ENCODE measurements around the gene CHERP. TPM values are rescaled to one million over a fixed set of nuclear protein-coding genes. Genes with fewer than 3 reads are reported as not detected.

CHERP gene
- total and polyA plus RNA-seq, 2 of the 13 experiments (the other 11 are each of a cell fraction or from before 2014, with no cell fraction given) = 4.3 to 5.4 TPM

DNA sequence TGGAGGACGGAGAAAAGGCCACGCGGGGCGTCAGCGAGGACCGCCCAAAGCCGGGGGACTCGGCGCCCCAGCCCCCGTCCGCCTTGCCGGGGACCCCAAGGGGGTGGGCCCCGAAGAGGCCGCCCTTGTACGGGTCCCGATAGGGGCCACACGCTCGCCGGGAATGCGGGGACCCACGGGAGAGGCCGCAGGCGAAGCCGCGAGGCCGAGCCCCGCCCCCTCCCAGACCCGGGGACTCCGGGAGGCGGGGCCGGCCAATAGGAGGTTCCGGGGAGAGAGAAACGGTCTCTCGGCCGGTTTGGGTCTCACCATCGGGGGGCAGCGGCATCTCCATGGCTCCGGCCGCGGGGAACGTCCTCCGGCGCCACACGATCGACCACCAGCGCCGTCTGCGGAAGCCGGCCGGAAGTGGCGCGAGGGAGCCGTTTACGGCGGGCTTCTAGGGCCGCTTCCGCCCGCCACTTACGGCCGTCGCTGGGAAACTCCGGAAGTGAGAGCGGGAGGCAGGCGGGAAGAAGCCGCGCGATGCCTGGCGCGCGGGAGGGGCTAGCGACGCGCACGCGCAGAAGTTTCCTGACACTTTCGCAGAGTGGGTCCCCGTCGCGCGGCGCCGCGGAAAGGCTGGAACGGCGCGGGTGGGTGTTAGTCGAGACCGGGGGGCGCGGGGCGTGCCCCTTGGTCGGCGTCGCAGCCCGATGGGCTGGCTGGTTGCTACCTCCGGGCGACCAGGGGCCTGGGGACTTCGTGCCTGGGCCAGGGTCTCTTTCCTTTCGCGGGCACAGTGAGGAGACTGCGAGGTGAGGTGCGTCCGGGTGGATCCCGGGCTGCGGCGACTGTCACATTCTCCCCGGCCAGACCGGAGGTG, at the start of gene CHERP (continued):
- TF ChIP-seq, protein P1, sequence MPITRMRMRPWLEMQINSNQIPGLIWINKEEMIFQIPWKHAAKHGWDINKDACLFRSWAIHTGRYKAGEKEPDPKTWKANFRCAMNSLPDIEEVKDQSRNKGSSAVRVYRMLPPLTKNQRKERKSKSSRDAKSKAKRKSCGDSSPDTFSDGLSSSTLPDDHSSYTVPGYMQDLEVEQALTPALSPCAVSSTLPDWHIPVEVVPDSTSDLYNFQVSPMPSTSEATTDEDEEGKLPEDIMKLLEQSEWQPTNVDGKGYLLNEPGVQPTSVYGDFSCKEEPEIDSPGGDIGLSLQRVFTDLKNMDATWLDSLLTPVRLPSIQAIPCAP (CRISPR knock-in tag; IDR thresholded peaks at IDR 0.05; ENCODE audit: low read depth) = no peak
- TF ChIP-seq AGO2 (optimal IDR thresholded peaks at IDR 0.05; ENCODE audit: low read depth, low read length) (no peak), NR3C1 (CRISPR knock-in tag; IDR thresholded peaks at IDR 0.05) (no peak), NRL (CRISPR knock-in tag; IDR thresholded peaks at IDR 0.05; ENCODE audit: borderline replicate concordance) (peak; percentile 51; the same call in 1 of the 2 replicates), KDM1A (CRISPR knock-in tag; IDR thresholded peaks at IDR 0.05) (no peak), MTF1 (CRISPR knock-in tag; IDR thresholded peaks at IDR 0.05) (no peak), EEA1 (CRISPR knock-in tag; IDR thresholded peaks at IDR 0.05; ENCODE audit: borderline replicate concordance) (0 out of 2 replicates have a peak, but pooled peaks have one; percentile 48), ZNF160 (CRISPR knock-in tag; IDR thresholded peaks at IDR 0.05) (no peak), RARA (CRISPR knock-in tag; IDR thresholded peaks at IDR 0.05) (no peak; the same call in 1 of the 2 replicates), ZNF331 (CRISPR knock-in tag; IDR thresholded peaks at IDR 0.05) (peak; percentile 63), TARDBP (CRISPR knock-in tag; IDR thresholded peaks at IDR 0.05) (peak; percentile 97), CBX2 (IDR thresholded peaks at IDR 0.05; ENCODE audit: low read depth, low read length) (no peak), CBX2 (CRISPR knock-in tag; IDR thresholded peaks at IDR 0.05; ENCODE audit: low read depth) (no peak), ZNF567 (CRISPR knock-in tag; IDR thresholded peaks at IDR 0.05; ENCODE audit: borderline replicate concordance) (no peak)
- TF ChIP-seq, protein P2, sequence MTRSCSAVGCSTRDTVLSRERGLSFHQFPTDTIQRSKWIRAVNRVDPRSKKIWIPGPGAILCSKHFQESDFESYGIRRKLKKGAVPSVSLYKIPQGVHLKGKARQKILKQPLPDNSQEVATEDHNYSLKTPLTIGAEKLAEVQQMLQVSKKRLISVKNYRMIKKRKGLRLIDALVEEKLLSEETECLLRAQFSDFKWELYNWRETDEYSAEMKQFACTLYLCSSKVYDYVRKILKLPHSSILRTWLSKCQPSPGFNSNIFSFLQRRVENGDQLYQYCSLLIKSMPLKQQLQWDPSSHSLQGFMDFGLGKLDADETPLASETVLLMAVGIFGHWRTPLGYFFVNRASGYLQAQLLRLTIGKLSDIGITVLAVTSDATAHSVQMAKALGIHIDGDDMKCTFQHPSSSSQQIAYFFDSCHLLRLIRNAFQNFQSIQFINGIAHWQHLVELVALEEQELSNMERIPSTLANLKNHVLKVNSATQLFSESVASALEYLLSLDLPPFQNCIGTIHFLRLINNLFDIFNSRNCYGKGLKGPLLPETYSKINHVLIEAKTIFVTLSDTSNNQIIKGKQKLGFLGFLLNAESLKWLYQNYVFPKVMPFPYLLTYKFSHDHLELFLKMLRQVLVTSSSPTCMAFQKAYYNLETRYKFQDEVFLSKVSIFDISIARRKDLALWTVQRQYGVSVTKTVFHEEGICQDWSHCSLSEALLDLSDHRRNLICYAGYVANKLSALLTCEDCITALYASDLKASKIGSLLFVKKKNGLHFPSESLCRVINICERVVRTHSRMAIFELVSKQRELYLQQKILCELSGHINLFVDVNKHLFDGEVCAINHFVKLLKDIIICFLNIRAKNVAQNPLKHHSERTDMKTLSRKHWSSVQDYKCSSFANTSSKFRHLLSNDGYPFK (CRISPR knock-in tag; IDR thresholded peaks at IDR 0.05; ENCODE audit: borderline replicate concordance) = peak; percentile 89; the same call in 1 of the 2 replicates
- TF ChIP-seq, protein P3, sequence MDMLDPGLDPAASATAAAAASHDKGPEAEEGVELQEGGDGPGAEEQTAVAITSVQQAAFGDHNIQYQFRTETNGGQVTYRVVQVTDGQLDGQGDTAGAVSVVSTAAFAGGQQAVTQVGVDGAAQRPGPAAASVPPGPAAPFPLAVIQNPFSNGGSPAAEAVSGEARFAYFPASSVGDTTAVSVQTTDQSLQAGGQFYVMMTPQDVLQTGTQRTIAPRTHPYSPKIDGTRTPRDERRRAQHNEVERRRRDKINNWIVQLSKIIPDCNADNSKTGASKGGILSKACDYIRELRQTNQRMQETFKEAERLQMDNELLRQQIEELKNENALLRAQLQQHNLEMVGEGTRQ (IDR thresholded peaks at IDR 0.05; ENCODE audit: low read depth, low read length) = no peak
- TF ChIP-seq, protein P3 (CRISPR knock-in tag; IDR thresholded peaks at IDR 0.05; ENCODE audit: borderline replicate concordance) = peak; percentile 36; the same call in 1 of the 2 replicates
- TF ChIP-seq, protein P4, sequence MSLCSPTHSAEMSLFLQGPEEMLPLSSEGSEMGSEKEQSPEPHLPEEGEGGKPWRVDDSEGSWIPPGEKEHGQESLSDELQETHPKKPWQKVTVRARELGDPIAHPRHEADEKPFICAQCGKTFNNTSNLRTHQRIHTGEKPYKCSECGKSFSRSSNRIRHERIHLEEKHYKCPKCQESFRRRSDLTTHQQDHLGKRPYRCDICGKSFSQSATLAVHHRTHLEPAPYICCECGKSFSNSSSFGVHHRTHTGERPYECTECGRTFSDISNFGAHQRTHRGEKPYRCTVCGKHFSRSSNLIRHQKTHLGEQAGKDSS (CRISPR knock-in tag; IDR thresholded peaks at IDR 0.05; ENCODE audit: borderline replicate concordance, low read depth) = peak; percentile 37; the same call in 1 of the 2 replicates

Measured in HepG2 (cell line).